A549 (cell line): ENCODE results near the gene NRXN3. TPM values are rescaled to one million over a fixed set of nuclear protein-coding genes. Genes with fewer than 3 reads are reported as not detected.

Source experiments
- ATAC-seq, 2 experiments: fragments of 200-7000 bp in 1 of 2; fragments of >200 bp in 1 of 2; cut with Nextera tagmentation in 1 of 2; cut with Tn5 transposase in 1 of 2; 3 replicates each; pipeline versions ENCODE4 v1.8.0 to v1.9.1; 2018 to 2020; ENCODE audit warnings: mild to moderate bottlenecking in 1 of 2, moderate library complexity in 1 of 2
- CTCF ChIA-PET: fragments of 300-600 bp; sonication (Branson Sonifier 250); formaldehyde crosslinking; extraction: SDS; loops from one replicate; lab custom pipeline; 2021; ENCODE audit warnings: antibody characterized with exemption, inconsistent platforms; lab: Yijun Ruan, JAX
- POLR2A ChIA-PET: fragments of 350-600 bp; formaldehyde crosslinking; extraction: SDS; loops from one replicate; lab custom pipeline; 2021; ENCODE audit warnings: antibody characterized with exemption, inconsistent platforms; lab: Yijun Ruan, JAX
- DNase-seq, 2 experiments: peaks; one replicate each; pipeline versions ENCODE4 v3.0.0 to v3.0.0-alpha.2; 2011 to 2016; ENCODE audit warnings: low read depth in 1 of 2, low spot score in 1 of 2
- FAIRE-seq: peaks from 2 replicates; lab custom pipeline; 2011; peaks lifted over from hg19 to GRCh38; lab: Jason Lieb, UNC
- H3K27ac ChIP-seq, 2 experiments: fragments of >200 bp; sonication (Bioruptor Twin); formaldehyde crosslinking; 3 replicates each; pipeline ENCODE4 v1.5.1; 2016 to 2017
- H3K4me1 ChIP-seq: fragments of >200 bp; sonication (Bioruptor Twin); formaldehyde crosslinking; 3 replicates; pipeline ENCODE4 v1.6.1; 2016
- H3K4me2 ChIP-seq: fragments of >200 bp; sonication (Bioruptor Twin); formaldehyde crosslinking; 3 replicates; pipeline ENCODE4 v1.6.1; 2016
- H3K4me3 ChIP-seq: fragments of >200 bp; sonication (Bioruptor Twin); formaldehyde crosslinking; 3 replicates; pipeline ENCODE4 v1.5.1; 2016
- H3K9me3 ChIP-seq: fragments of >200 bp; sonication (Bioruptor Twin); formaldehyde crosslinking; 3 replicates; pipeline ENCODE4 v1.6.1; 2016
- ATOH8 ChIP-seq: fragments of 250-450 bp; sonication (Bioruptor Pico); IDR thresholded peaks from 2 replicates; pipeline ENCODE4 v1.5.0; 2020; ENCODE audit warnings: low read depth, mild to moderate bottlenecking, moderate library complexity
- BCL3 ChIP-seq: fragments of >200 bp; sonication (Bioruptor Twin); formaldehyde crosslinking; IDR thresholded peaks from 3 replicates; pipeline ENCODE4 v1.6.1; 2016
- BHLHE40 ChIP-seq: IDR thresholded peaks from 2 replicates; pipeline ENCODE4 v1.6.1; 2012; ENCODE audit warnings: low read depth, low read length, inconsistent platforms
- CEBPB ChIP-seq, 2 experiments: fragments of >200 bp in 1 of 2; sonication (Bioruptor Twin) in 1 of 2; formaldehyde crosslinking in 1 of 2; IDR thresholded peaks; 2 replicates each; pipeline ENCODE4 v1.6.1; 2012 to 2016
- EHF ChIP-seq: fragments of 250-450 bp; sonication (Bioruptor Pico); IDR thresholded peaks from 2 replicates; pipeline ENCODE4 v1.5.0; 2020; ENCODE audit warnings: mild to moderate bottlenecking
- EP300 ChIP-seq, 2 experiments: fragments of >200 bp; sonication (Bioruptor Twin); formaldehyde crosslinking; IDR thresholded peaks; 2 replicates in 1 of 2; 3 replicates in 1 of 2; pipeline ENCODE4 v1.6.1; 2016 to 2017
- FOSL2 ChIP-seq, 2 experiments: fragments of 450-650 bp in 1 of 2; fragments of >200 bp in 1 of 2; sonication (Bioruptor Twin) in 1 of 2; formaldehyde crosslinking; IDR thresholded peaks; 2 replicates each; pipeline versions ENCODE4 v1.5.0 to v1.6.1; 2016 to 2020; ENCODE audit warnings: mild to moderate bottlenecking in 1 of 2, moderate library complexity in 1 of 2
- GATA3 ChIP-seq: IDR thresholded peaks from 2 replicates; pipeline ENCODE4 v1.6.1; 2012; ENCODE audit warnings: borderline replicate concordance
- HES2 ChIP-seq: fragments of >200 bp; sonication (Bioruptor Twin); formaldehyde crosslinking; IDR thresholded peaks from 2 replicates; pipeline ENCODE4 v1.6.1; 2016
- HMGXB4 ChIP-seq: fragments of 250-450 bp; sonication (Bioruptor Pico); IDR thresholded peaks from 2 replicates; pipeline ENCODE4 v1.5.0; 2021; ENCODE audit warnings: mild to moderate bottlenecking, moderate library complexity, borderline replicate concordance
- JUN ChIP-seq, 2 experiments: fragments of >200 bp; sonication (Bioruptor Twin); formaldehyde crosslinking; IDR thresholded peaks; 2 replicates in 1 of 2; 3 replicates in 1 of 2; pipeline ENCODE4 v1.6.1; 2016 to 2017
- JUNB ChIP-seq: fragments of >200 bp; sonication (Bioruptor Twin); formaldehyde crosslinking; IDR thresholded peaks from 2 replicates; pipeline ENCODE4 v1.6.1; 2016
- MAFK ChIP-seq: fragments of 450-650 bp; IDR thresholded peaks from 2 replicates; pipeline ENCODE4 v1.6.1; 2014; ENCODE audit not compliant: partially characterized antibody
- MAX ChIP-seq: IDR thresholded peaks from 2 replicates; pipeline ENCODE4 v1.6.1; 2012
- PBX3 ChIP-seq: IDR thresholded peaks from 2 replicates; pipeline ENCODE4 v1.6.1; 2012
- POLR2AphosphoS2 ChIP-seq: conservative IDR thresholded peaks from 2 replicates; pipeline ENCODE4 v1.6.1; 2012; ENCODE audit warnings: low read length, improper control_type of control experiment, inconsistent platforms
- RAD21 ChIP-seq, 2 experiments: fragments of >200 bp in 1 of 2; sonication (Bioruptor Twin) in 1 of 2; formaldehyde crosslinking in 1 of 2; IDR thresholded peaks in 1 of 2; conservative IDR thresholded peaks in 1 of 2; 2 replicates in 1 of 2; 3 replicates in 1 of 2; pipeline ENCODE4 v1.6.1; 2012 to 2018; ENCODE audit warnings: inconsistent platforms in 1 of 2
- RCOR1 ChIP-seq: fragments of 150-350 bp; IDR thresholded peaks from 2 replicates; pipeline ENCODE4 v1.6.1; 2014; ENCODE audit warnings: antibody characterized with exemption, low read length, low read depth
- REST ChIP-seq: fragments of 200-600 bp; sonication (generic); IDR thresholded peaks from 2 replicates; pipeline ENCODE4 v1.6.1; 2016; ENCODE audit warnings: antibody characterized with exemption, mild to moderate bottlenecking, moderate library complexity
- ZC3H11A ChIP-seq: fragments of 450-650 bp; IDR thresholded peaks from 2 replicates; pipeline ENCODE4 v1.6.1; 2014; ENCODE audit warnings: antibody characterized with exemption, mild to moderate bottlenecking
- WGBS: methylation state at CpG from one replicate; pipeline ENCODE4 v1.1.6; 2017; ENCODE audit errors: missing lambda C conversion rate; 5-methylcytosine and 5-hydroxymethylcytosine counted together
- polyA plus RNA-seq, 4 experiments: library from polyadenylated mRNA; depleted of rRNA in 3 of 4; stranded (reverse); fragments of >200 nt; fragmentation: RNase III in 1 of 4; extraction: RNeasy Plus Mini Kit Qiagen cat#74134 plus additional on column Dnase treatment in 1 of 4; gene quantifications; 2 replicates in 3 of 4; 3 replicates in 1 of 4; pipeline ENCODE4 v1.2.3, GENCODE V29; 2011 to 2017

The NRXN3 gene
- polyA plus RNA-seq, 2 of the 4 experiments (the other 2 are of a cell fraction): 0.62 to 2.3 TPM

GRCh38 chr14:79369359-79370332, 1199.5 kb downstream of the NRXN3 start:
- no peak overlapping the region for H3K4me3 ChIP-seq
- FAIRE-seq: no peak
- no peak for TF ChIP-seq EHF (CRISPR knock-in tag)
- TF ChIP-seq HES2: 0 out of 2 replicates have a peak, but pooled peaks have one; percentile 13
- TF ChIP-seq ZC3H11A: no peak
- no peak for TF ChIP-seq HMGXB4 (CRISPR knock-in tag)
- TF ChIP-seq EP300 (IDR thresholded peaks at IDR 0.05): peak; percentile 47 to 75; a peak in 2 of 5 replicates
- TF ChIP-seq GATA3: peak; percentile 58; the same call in 1 of the 2 replicates
- TF ChIP-seq ATOH8 (CRISPR knock-in tag): no peak
- TF ChIP-seq JUN (IDR thresholded peaks at IDR 0.05): peak in 1 of 2 experiments; percentile 47; a peak in 3 of 5 replicates
- no peak for TF ChIP-seq BHLHE40
- peak; percentile 78 for TF ChIP-seq JUNB
- TF ChIP-seq BCL3: 0 out of 3 replicates have a peak, but pooled peaks have one; percentile 54
- peak; percentile 82 for TF ChIP-seq FOSL2 (IDR thresholded peaks at IDR 0.05)
- peak; percentile 92 for TF ChIP-seq FOSL2 (CRISPR knock-in tag; IDR thresholded peaks at IDR 0.05)
- TF ChIP-seq CEBPB (IDR thresholded peaks at IDR 0.05): peak in 1 of 2 experiments; percentile 51; a peak in 2 of 4 replicates
- TF ChIP-seq REST: no peak
- no peak for TF ChIP-seq PBX3
- peak; percentile 19 to 39; a peak in 3 of 5 replicates for TF ChIP-seq RAD21 (conservative IDR thresholded peaks at IDR 0.05 in 1 of 2, IDR thresholded peaks at IDR 0.05 in 1 of 2)
- peak; percentile 76 for TF ChIP-seq MAFK
- no peak for TF ChIP-seq RCOR1
- no peak for TF ChIP-seq POLR2AphosphoS2
- TF ChIP-seq MAX: peak; percentile 43; the same call in 1 of the 2 replicates
- TF ChIP-seq, all 56 proteins: peak for 11
- peak; percentile 99 to 100 for ATAC-seq
- peak; percentile 35 to 88 for DNase-seq
- peak overlapping the region; percentile 69 to 81 for H3K27ac ChIP-seq
- peaks cover 13% of the 10 kb centered on the region for H3K4me1 ChIP-seq
- H3K4me2 ChIP-seq: peak overlapping the region; percentile 44
- whole genome bisulfite sequencing: 19% methylated on average over 10 of the region's 10 CpGs
- CTCF ChIA-PET: interaction anchor here (0.6 kb wide), 1 partner anchor 27 kb away, joined by 3 read pairs; no protein-coding TSS in a partner anchor
- POLR2A ChIA-PET: no interaction called here
- H3K9me3 ChIP-seq: no peaks in the 10 kb centered on the region
